SU-DHL-6 (cell line): ENCODE data around the gene KIAA0586.
"Not testable (repeated sequence)": the region's sequence is repeated elsewhere in the genome, so short reads cannot be mapped to it uniquely, and the experiment has no call there.

Experiments used
- H2AFZ ChIP-seq: fragments of 200-600 bp; sonication (generic); 2 replicates; pipeline ENCODE4 v1.6.1; 2014; ENCODE audit warnings: low read depth, mild to moderate bottlenecking, moderate library complexity, mixed read lengths, antibody characterized with exemption, low read length; ENCODE audit not compliant: severe bottlenecking
- H3F3A ChIP-seq: fragments of 200-600 bp; shearing (Covaris generic); 2 replicates; pipeline ENCODE4 v1.6.0; 2016; ENCODE audit warnings: antibody characterized with exemption, mild to moderate bottlenecking; ENCODE audit not compliant: insufficient read depth
- H3K27ac ChIP-seq: fragments of 200-600 bp; sonication (generic); 2 replicates; pipeline ENCODE4 v1.5.1; 2016; ENCODE audit warnings: low read depth, mild to moderate bottlenecking, low read length, moderate library complexity, mixed read lengths
- H3K27me3 ChIP-seq: fragments of 200-600 bp; sonication (generic), shearing (Covaris generic); 2 replicates; pipeline ENCODE4 v1.6.0; 2014; ENCODE audit warnings: mild to moderate bottlenecking, low read length
- H3K36me3 ChIP-seq: fragments of 200-600 bp; sonication (generic); 2 replicates; pipeline ENCODE4 v1.6.1; 2014; ENCODE audit warnings: mild to moderate bottlenecking, low read length, mixed read lengths
- H3K4me2 ChIP-seq: fragments of 300-600, 200-600 bp; shearing (Covaris generic), sonication (generic); 2 replicates; pipeline ENCODE4 v1.6.0; 2014; ENCODE audit warnings: low read length, low read depth, mild to moderate bottlenecking; ENCODE audit not compliant: poor library complexity, severe bottlenecking
- H3K4me3 ChIP-seq: fragments of 200-600 bp; sonication (generic); 2 replicates; pipeline ENCODE4 v1.5.1; 2014; ENCODE audit warnings: antibody characterized with exemption, low read length, mild to moderate bottlenecking, mixed read lengths; ENCODE audit not compliant: insufficient read depth, poor library complexity, severe bottlenecking
- H3K79me2 ChIP-seq: fragments of 200-600 bp; sonication (generic); 2 replicates; pipeline ENCODE4 v1.6.1; 2014; ENCODE audit warnings: mild to moderate bottlenecking, low read length, moderate library complexity; ENCODE audit not compliant: insufficient read depth
- H3K9ac ChIP-seq: fragments of 200-600 bp; sonication (generic); 2 replicates; pipeline ENCODE4 v1.7.0; 2014; ENCODE audit warnings: mild to moderate bottlenecking, low read length
- H3K9me2 ChIP-seq: fragments of 200-600 bp; sonication (generic); replicated peaks from 2 replicates; pipeline ENCODE4 v1.6.1; 2014; ENCODE audit warnings: low read length; ENCODE audit not compliant: insufficient read depth
- H3K9me3 ChIP-seq: fragments of 200-600 bp; sonication (generic); 2 replicates; pipeline ENCODE4 v1.6.1; 2014; ENCODE audit warnings: low read length, mixed read lengths; ENCODE audit not compliant: insufficient read depth
- H4K20me1 ChIP-seq: fragments of 200-600 bp; sonication (generic); 2 replicates; pipeline ENCODE4 v1.6.1; 2014; ENCODE audit warnings: low read depth, mild to moderate bottlenecking, antibody characterized with exemption, low read length, moderate library complexity, mixed read lengths
- CTCF ChIP-seq: fragments of 200-600 bp; sonication (generic); IDR thresholded peaks from one replicate; pipeline ENCODE4 v1.5.1; 2017; ENCODE audit warnings: antibody characterized with exemption, mild to moderate bottlenecking, low read length, moderate library complexity; ENCODE audit not compliant: insufficient read depth, poor library complexity, severe bottlenecking
- EZH2phosphoT487 ChIP-seq: fragments of 200-600 bp; sonication (generic), shearing (Covaris generic); conservative IDR thresholded peaks from 2 replicates; pipeline ENCODE4 v1.6.1; 2018; ENCODE audit warnings: mild to moderate bottlenecking, antibody characterized with exemption, low read length, moderate library complexity, mixed read lengths

KIAA0586 gene

DNA sequence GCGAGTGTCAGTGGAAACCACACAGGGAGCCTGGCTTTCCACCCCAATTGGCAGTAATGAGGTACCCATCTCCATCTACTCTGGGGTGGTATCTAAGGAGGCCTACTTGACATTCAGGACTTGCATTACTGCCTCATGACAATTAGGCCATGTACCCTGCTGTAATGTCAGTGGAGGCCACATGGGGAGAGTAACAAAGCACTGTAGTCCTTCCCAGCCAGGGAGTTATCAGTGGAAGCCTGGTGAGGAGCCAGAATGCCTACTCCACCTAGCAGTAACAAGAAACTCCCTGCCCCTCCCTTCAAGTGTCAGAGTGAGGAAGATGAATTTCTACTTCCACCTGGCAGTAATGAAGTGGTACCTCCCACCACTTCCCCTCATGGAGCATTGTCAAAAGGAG lies 12.7 kb upstream of the KIAA0586 start:
- H3K9ac ChIP-seq = no peak overlapping the region
- H4K20me1 ChIP-seq = peaks cover 4% of the 10 kb centered on the region; the same call in 1 of the 2 replicates
- no peaks in the 10 kb centered on the region for H3K9me2 ChIP-seq
- peaks cover 35% of the 10 kb centered on the region for H3K79me2 ChIP-seq
- H3K27me3 ChIP-seq = no peaks in the 10 kb centered on the region
- peaks cover 27% of the 10 kb centered on the region; the same call in 1 of the 2 replicates for H3K36me3 ChIP-seq
- 0 out of 2 replicates have a peak, but pooled peaks cover 7% of the 10 kb centered on the region for H3F3A ChIP-seq
- no peak overlapping the region for H3K4me3 ChIP-seq
- no peaks in the 10 kb centered on the region for H3K9me3 ChIP-seq
- TF ChIP-seq EZH2phosphoT487 (no peak), CTCF (no peak)
- no peak overlapping the region for H2AFZ ChIP-seq
- H3K27ac ChIP-seq = no peak overlapping the region
- H3K4me2 ChIP-seq = no peak overlapping the region

DNA sequence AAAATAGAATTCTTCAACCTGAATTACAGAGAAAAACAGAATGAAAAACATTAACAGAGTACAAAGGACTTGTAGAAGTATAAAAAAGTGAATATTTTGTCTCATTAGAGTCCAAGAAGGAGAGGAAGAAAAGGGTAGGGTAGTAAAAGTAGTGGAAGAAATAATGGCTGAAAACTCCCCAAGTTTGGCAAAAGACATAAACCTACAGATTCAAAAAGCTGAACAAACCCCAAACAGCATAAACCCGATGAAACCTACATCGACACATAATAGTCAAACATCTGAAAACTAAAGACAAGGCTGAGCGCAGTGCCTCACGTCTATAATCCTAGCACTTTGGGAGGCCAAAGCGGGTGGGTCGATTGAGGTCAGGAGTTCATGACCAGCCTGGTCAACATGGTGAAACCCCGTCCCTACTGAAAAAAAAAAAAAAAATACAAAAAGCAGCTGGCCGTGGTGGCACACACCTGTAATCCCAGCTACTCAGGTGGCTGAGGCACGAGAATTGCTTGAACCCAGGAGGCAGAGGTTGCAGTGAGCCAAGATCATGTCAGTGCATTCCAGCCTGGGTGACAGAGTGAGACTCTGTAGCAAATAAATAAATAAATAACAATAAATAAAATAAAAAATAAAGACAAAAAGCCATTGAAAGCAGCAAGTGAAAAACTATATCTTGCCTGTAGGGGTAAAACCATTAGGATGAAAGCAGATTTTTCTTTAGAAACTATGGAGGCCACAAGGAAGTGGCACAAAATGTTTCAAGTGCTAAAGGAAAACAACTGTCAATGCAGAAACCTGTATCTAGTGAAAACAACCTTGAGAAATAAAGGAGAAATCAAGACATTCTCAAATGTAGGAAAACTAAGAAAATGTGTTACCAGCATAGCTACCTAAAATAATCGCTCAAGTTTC lies 11.6 kb upstream of the KIAA0586 start:
- peaks cover 35% of the 10 kb centered on the region for H3K79me2 ChIP-seq

GRCh38 chr14:58416934-58417333 lies 10.6 kb upstream of the KIAA0586 start:
- Histone ChIP-seq H3K36me3 (peaks cover 18% of the 10 kb centered on the region; the same call in 1 of the 2 replicates), H3K79me2 (peaks cover 32% of the 10 kb centered on the region)
- not testable (repeated sequence) for H3K27me3 ChIP-seq, H3K27ac ChIP-seq, H3K9ac ChIP-seq, H3F3A ChIP-seq, H3K9me2 ChIP-seq, H4K20me1 ChIP-seq, H3K4me3 ChIP-seq, H3K9me3 ChIP-seq, H2AFZ ChIP-seq, H3K4me2 ChIP-seq

More for the DNA sequence above, 11.6 kb upstream of the KIAA0586 start:
- Histone ChIP-seq H3K9me2 (no peaks in the 10 kb centered on the region), H4K20me1 (peaks cover 4% of the 10 kb centered on the region; the same call in 1 of the 2 replicates), H3K9me3 (no peaks in the 10 kb centered on the region), H3K36me3 (peaks cover 19% of the 10 kb centered on the region; the same call in 1 of the 2 replicates), H3K4me2 (no peak overlapping the region), H3F3A (peaks cover 7% of the 10 kb centered on the region; the same call in 1 of the 2 replicates), H3K4me3 (no peak overlapping the region), H3K27ac (no peak overlapping the region), H3K9ac (no peak overlapping the region), H3K27me3 (no peaks in the 10 kb centered on the region), H2AFZ (no peak overlapping the region)
- TF ChIP-seq EZH2phosphoT487 = no peak
- TF ChIP-seq CTCF = no peak
